ENCODE measurements around the gene HS3ST3A1. TPM values are rescaled to one million over a fixed set of nuclear protein-coding genes. Genes with fewer than 3 reads are reported as not detected.

HS3ST3A1 gene
- total and polyA plus RNA-seq, 2 of the 4 experiments (the other 2 are of a cell fraction), result 8.8 to 9.0 TPM

- H2AK5ac ChIP-seq (ENCODE audit: low read depth, low read length), result no peak overlapping the region
- no peak overlapping the region for H2BK120ac ChIP-seq (ENCODE audit: low read depth, low read length)
- H2BK20ac ChIP-seq (ENCODE audit: low read depth, low read length), result no peak overlapping the region
- no peaks in the 10 kb centered on the region for H3K36me3 ChIP-seq (ENCODE audit: control insufficient read depth, insufficient read depth, low read length)
- H3K4me3 ChIP-seq (ENCODE audit: insufficient read depth, low read depth, low read length), result no peak overlapping the region
- H4K8ac ChIP-seq (ENCODE audit: low read depth in 2 of 2, low read length in 2 of 2), result no peak overlapping the region
- intact Hi-C loops (cut with micrococcal nuclease), result no loop called here
- H2BK5ac ChIP-seq (ENCODE audit: low read depth, low read length, poor library complexity, severe bottlenecking), result no peak overlapping the region
- no peaks in the 10 kb centered on the region for H3K9me3 ChIP-seq (ENCODE audit: control insufficient read depth, insufficient read depth, low read length)
- no peak for ATAC-seq (ENCODE audit: low read depth)
- ChIA-PET CTCF (no interaction called here), POLR2A (ENCODE audit: unreplicated experiment) (no interaction called here)
- no peaks in the 10 kb centered on the region for H3K79me1 ChIP-seq (ENCODE audit: low read depth in 1 of 2, low read length in 2 of 2)
- 0% methylated on average over 1 of the region's 2 CpGs; no CpG with 5 or more reads in 1 of the 2 experiments for WGBS, 2 experiments (ENCODE audit: extremely low coverage in 2 of 2, insufficient read length in 1 of 2)
- no peak overlapping the region for H3K18ac ChIP-seq (ENCODE audit: low read depth, low read length)
- in situ Hi-C loops (cut with MboI; ENCODE audit: low sequenced_read_pairs), result no loop called here
- H2AK9ac ChIP-seq (replicated peaks; ENCODE audit: low read depth, low read length, poor library complexity), result no peak overlapping the region
- no peaks in the 10 kb centered on the region for H3K27me3 ChIP-seq (ENCODE audit: control insufficient read depth, insufficient read depth, low read length)
- H3K9ac ChIP-seq (ENCODE audit: low read depth, low read length), result no peak overlapping the region
- H3K9me1 ChIP-seq (ENCODE audit: insufficient read depth, low read length), result peaks cover 7% of the 10 kb centered on the region
- no TSS peak for BruUV-seq (replicated peaks)
- H3K4ac ChIP-seq (ENCODE audit: low read depth, low read length), result no peak overlapping the region; the same call in 1 of the 2 replicates
- no peak overlapping the region for H2AFZ ChIP-seq (replicated peaks; ENCODE audit: low read length, poor library complexity)
- 0 out of 2 replicates have a peak overlapping the region, but pooled peaks have one; percentile 39 for H3K14ac ChIP-seq (replicated peaks; ENCODE audit: low read depth, low read length)
- dilution Hi-C loops (cut with HindIII; ENCODE audit: low sequenced_read_pairs, unreplicated experiment), result no loop called here
- no peak overlapping the region for H3K56ac ChIP-seq (ENCODE audit: extremely low read depth, insufficient read depth, low read length)
- peaks cover 9% of the 10 kb centered on the region for H3K4me1 ChIP-seq (ENCODE audit: control insufficient read depth, insufficient read depth, low read length)
- H2BK15ac ChIP-seq (ENCODE audit: low read depth, low read length), result no peak overlapping the region
- H4K91ac ChIP-seq (ENCODE audit: insufficient read depth, low read depth, low read length), result no peak overlapping the region
- no peak overlapping the region for H3K4me2 ChIP-seq (ENCODE audit: low read depth, low read length)
- no peak for DNase-seq
- no peaks in the 10 kb centered on the region for H4K20me1 ChIP-seq (ENCODE audit: insufficient read depth, low read length)
- TF ChIP-seq MXI1 (IDR thresholded peaks at IDR 0.05; ENCODE audit: borderline replicate concordance, low read depth, low read length) (no peak), CEBPB (IDR thresholded peaks at IDR 0.05; ENCODE audit: low read depth, low read length) (no peak), BHLHE40 (IDR thresholded peaks at IDR 0.05; ENCODE audit: low read depth, low read length) (no peak), CHD1 (IDR thresholded peaks at IDR 0.05; ENCODE audit: low read depth, low read length) (no peak), MAZ (IDR thresholded peaks at IDR 0.05; ENCODE audit: borderline replicate concordance, low read depth, low read length) (no peak)
- no peak overlapping the region for H3K27ac ChIP-seq (ENCODE audit: insufficient read depth, low read length)
- H4K5ac ChIP-seq (ENCODE audit: low read depth, low read length), result no peak overlapping the region
- H3K23ac ChIP-seq (ENCODE audit: low read depth, low read length), result no peak overlapping the region
These were observed 40.5 kb upstream of the HS3ST3A1 start for GRCh38 chr17:13642188-13642587.
